HG02678 (cell line): ENCODE results near the gene WDFY4.

ENCODE experiments used
- ATAC-seq: cut with Tn5 transposase; IDR thresholded peaks from one replicate; pipeline ENCODE4 v1.9.1; 2021; ENCODE audit warnings: mild to moderate bottlenecking, moderate library complexity; ENCODE audit not compliant: unreplicated experiment

Gene WDFY4

DNA sequence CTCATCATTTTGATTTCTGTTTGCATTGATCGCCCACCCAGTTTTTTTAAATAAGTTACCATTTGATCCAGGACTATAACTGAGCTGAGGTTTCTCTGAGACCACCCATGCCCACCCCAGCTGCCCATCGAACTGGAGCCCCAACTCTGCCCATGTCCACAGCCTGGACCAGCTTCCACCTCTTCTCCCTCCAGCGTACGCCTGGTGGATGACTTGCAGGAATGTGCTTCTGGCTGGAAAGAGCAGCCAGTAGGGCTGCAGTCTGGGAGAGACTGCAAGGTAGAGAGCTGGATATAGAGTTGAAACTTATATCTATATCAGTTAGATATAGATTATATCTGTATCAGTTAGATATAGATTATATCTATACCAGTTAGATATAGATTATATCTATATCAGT, 280.8 kb downstream of the WDFY4 start:
- no peak for ATAC-seq

DNA sequence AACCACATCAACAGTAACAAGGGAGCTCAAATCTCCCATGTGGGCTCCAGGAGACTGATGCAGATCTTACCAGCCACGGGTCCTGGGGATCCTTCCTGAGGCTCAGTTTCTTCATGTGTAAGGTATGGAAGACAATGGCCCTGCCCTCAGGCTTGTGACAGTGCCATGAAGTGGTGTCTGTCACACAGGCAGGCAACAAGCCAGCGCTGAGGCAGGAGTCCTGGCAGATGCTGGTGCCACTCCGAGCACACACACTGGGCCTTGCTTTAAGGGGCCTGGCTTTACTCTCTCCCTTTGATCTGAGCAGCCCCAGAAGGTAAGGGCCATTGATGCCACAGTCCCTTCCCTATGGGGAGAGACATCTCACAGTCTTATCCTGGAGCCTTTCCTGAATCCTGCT, 283.4 kb downstream of the WDFY4 start:
- no peak for ATAC-seq

DNA sequence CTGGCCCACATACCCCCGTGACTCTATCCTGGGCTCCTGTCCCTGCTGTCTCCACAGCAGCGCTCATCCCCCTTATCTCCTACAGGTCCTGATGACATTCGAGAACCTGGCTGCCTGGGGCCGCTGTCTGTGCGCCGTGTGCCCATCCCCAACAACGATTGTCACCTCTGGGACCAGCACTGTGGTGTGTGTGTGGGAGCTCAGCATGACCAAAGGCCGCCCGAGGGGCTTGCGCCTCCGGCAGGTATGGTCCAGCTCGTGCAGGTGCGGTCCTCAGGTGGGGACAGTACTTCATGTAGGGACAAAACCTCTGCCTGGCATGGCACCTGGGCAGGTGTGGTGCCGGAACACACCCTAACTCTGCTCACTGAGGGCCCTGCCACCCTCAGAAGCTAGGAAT, 285.4 kb downstream of the WDFY4 start:
- no peak for ATAC-seq

- no peak for ATAC-seq
Measured at GRCh38 chr10:48970654-48971053, 286.0 kb downstream of the WDFY4 start.

DNA sequence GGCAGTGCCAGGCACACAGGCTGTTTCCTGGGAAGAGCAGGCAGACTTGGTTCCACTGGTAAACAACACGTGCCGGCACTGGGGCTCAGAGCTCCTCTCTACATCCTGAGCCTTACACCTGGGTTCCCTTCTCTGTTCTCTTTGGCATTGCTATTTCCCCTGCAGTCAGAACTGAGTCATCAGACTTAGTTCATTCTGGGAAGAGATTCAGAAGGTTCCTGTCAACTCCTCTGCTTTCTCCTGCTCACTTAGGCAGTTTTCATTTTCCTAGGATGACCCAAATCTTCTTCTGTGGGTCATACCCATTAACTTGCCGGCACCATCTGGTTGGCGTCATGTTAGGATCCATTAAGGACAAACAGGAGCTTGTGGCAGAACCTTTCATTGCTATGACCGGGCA, 288.4 kb downstream of the WDFY4 start:
- no peak for ATAC-seq

DNA sequence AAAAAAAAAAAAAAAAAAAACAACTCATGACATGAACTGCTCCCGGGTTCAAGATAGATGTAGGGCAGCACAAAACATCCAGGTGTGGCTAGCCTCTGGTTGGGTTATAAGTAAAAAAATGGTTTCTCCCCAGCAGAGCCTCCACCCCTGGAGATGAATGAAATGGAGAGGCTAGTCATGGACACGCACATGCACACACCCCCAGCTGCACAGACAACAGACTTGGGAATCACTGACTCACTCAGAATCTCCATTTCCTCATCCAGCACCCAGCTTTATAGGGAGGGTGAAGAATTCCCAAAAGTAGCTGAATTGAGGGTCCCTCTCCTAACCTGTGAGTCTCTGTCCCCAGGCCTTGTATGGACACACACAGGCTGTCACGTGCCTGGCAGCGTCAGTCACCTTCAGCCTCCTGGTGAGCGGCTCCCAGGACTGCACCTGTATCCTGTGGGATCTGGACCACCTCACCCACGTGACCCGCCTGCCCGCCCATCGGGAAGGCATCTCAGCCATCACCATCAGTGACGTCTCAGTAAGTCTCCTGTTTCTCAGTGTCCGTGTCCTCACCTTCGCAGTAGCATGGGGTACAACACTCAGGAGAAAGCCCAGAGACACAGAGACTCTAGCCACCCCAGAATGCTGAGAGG, 290.0 kb downstream of the WDFY4 start:
- no peak for ATAC-seq

- no peak for ATAC-seq
Measured at GRCh38 chr10:48976196-48976595, 291.5 kb downstream of the WDFY4 start.

- no peak for ATAC-seq
Measured at GRCh38 chr10:48978318-48978717, 293.6 kb downstream of the WDFY4 start.

GRCh38 chr10:48981310-48981907, 296.7 kb downstream of the WDFY4 start:
- ATAC-seq: no peak

DNA sequence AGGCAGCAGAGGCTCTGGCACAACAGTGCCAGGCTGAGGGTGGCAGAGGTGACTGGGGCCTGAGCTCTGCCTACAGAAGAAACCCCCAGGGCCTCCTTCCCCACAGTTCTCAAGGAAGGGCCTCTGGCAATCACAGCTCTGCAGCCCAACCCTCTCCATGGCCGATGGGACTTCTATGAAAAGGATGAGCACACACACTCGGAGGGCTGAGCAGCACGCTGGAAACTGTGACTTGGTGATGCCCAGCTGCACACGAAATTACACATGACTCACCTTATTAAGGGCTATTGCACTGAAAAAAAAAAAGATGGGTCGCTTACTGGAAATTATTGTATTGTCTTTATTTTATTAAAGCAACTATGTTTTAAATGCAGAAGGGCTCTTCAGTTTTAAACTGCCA, 297.9 kb downstream of the WDFY4 start:
- ATAC-seq: no peak

- ATAC-seq: no peak
Measured at GRCh38 chr10:48983648-48984351, 299.1 kb downstream of the WDFY4 start.

GRCh38 chr10:48985621-48986158, 301.0 kb downstream of the WDFY4 start:
- no peak for ATAC-seq

DNA sequence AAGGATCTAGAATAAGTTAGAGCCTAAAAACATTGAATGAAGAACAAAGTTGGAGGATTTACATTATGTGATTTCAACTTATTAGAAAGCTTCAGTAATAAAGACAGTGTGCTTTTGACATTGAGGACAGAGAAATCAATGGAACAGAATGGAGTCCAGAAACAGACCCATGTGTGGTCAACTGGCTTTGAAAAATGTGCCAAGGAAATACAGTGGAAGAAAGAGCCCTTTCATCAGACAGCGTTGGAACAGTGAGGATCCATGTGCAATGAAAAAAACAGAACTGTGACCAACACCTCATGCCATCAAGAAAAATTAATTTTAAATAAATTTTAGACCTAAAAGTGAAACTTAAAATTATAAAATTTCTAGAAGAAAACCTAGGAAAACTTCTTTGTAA, 305.6 kb downstream of the WDFY4 start:
- ATAC-seq: no peak

DNA sequence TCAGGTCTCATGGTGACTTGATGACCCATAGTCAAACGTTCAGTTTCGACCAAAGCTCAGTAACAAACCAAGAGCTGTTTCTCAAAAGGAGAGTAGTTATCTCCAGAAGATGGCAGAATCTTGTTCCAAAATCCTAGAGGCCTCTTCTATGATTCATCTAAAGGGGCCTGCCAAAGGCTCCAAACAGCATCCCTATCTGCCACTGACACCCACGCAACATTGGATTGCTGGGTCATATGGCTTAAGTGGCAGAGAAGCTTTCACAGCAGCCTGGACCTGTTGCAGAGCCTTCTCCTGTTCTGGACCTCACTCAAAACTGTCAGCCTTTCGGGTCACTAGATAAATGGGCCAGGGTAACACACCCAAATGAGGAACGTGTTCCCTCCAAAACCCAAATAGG, 309.0 kb downstream of the WDFY4 start:
- ATAC-seq: no peak

DNA sequence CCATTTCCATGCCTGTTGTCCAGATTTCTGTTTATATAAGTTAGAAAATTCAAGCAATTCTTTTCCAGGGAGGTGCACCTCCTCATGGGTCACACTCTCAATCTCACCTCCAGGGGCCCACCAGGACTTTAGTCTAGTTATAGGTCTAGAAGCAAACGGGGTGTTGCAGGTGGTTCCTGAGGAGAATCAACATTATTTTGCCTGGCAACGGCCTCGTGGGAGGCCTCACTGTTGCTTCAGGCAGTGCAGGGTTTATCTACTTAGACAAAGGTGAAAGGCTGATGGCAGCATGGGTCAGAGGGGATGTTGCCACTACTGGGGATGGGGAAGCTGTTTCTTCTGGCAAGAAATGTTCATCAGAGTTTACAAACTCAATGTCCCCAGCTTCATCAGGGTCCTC, 311.7 kb downstream of the WDFY4 start:
- ATAC-seq: no peak

- no peak for ATAC-seq
Measured at GRCh38 chr10:48999346-48999745, 314.7 kb downstream of the WDFY4 start.

DNA sequence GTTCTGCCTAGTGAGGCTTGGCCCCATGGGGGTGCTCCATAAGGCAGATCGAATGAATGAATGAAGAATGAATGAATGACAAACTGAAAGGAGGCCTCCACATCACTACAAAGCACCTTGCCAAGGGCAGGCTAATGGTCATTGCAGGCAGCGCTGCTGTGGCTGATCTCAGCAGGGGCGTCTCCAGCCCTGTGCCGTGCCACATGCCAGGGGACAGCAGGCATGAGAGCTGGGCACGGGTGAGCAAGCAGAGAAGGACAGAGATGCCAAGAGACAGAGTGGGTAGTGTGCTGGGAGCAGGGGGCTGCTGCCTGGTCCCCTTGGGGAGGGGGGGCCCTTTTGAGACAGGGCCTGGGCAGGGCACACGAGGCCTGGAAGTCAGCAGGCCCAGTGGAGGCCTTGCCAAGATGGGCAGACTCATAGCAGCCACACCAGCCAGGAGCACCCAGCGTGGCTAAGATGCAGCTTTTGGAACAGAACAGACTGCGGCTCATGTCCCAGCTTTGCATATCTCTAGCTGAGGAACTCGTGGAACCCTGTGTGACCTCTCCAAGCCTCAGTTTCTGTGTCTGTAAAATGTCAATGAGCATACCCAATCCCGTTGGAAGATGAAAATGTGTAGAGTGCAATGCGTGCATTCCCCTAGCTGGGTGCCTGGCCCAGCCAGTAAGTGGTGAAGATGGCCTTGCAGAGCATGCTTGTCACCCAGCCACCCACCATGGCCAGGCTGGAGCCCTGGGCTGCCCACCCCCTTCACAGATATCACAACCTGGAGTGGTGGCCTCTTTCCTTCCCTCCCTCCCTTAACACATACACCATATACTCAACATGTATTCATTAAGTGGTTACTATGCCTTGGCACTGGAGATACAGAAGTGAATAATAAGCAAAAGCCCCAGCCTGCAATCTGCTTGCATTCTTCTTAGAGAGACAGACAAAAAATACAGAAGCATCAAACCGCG, 316.0 kb downstream of the WDFY4 start:
- ATAC-seq: no peak

DNA sequence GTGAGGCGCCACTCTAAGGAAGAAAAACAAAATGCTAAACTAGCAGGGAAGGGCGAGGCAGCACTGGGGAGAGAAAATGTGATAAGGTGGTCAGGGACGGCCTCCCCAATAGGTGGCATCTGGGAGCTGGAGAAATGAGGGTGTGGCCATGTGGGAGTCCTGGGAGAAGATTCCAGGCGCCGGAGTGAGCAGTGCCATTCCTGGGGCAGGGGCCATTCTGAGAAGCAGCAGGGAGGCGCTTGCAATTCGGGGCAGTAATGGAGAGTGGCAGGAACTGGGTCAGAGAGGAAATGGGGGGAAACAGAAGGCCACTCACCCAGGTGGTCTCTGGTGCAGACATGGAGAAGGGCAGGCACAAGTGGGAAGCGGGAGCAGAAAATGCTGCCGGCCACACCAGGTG, 316.7 kb downstream of the WDFY4 start:
- ATAC-seq: no peak

DNA sequence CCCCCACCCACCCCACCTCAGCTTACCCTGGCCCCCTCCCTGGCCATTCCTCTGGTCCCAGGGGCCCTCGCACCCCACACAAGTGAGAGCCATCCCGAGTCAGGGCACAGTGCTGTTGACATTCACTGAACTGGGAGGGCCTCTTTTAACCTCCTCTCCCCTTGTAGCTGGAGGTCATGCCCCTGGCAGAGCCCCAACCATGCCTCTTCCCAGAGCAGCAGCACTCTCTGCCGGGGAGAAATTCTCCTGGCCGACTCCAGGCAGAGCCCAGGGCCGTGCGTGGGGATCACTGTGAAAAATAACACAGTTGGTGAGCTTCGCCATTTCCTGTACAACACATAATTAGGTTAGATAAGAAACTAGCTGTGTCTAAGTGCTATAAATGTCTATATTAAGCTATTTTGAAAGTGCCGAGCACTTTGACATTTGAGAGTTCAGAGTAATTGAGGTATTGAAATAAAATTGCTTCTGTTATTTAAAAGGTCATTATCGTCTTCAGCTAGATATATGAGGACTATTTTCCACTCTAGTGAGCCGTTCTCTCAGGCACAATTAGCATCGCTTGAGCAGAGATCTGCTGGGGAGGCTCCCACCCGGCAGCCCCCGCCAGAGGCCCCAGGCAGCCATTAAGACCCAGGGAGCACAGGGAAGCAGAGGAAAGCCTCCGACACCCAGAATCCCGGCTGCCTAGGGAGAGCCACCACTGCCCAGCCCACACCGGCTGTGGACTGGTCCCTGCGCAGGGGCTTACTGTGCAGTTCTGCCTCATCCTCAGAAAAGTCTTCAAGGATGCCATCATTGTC, 317.4 kb downstream of the WDFY4 start:
- no peak for ATAC-seq

- ATAC-seq: no peak
Measured at GRCh38 chr10:49005270-49005669, 320.6 kb downstream of the WDFY4 start.
